HepG2 (cell line): ENCODE results near the gene PC. TPM values are rescaled to one million over a fixed set of nuclear protein-coding genes. Genes with fewer than 3 reads are reported as not detected.

Experiments
- ATAC-seq: fragments of 200-7000 bp; cut with Tn5 transposase; 3 replicates; pipeline ENCODE4 v1.9.1; 2020; ENCODE audit warnings: mild to moderate bottlenecking, moderate library complexity
- BruUV-seq: library from RNA; stranded (reverse); fragments of 400-500 nt; replicated peaks from 2 replicates; lab custom pipeline; 2021; lab: Mats Ljungman, UMichigan
- CTCF ChIA-PET: fragments of 300-600 bp; formaldehyde crosslinking; extraction: SDS; loops from one replicate; lab custom pipeline; 2021; ENCODE audit warnings: low total read pairs, inconsistent platforms, low intra/inter-chr PET ratio; lab: Yijun Ruan, JAX
- POLR2A ChIA-PET: fragments of 350-600 bp; sonication (Branson Sonifier 250); formaldehyde crosslinking; loops from one replicate; lab custom pipeline; 2020; ENCODE audit warnings: antibody characterized with exemption, inconsistent platforms; lab: Yijun Ruan, JAX
- DNase-seq: peaks from one replicate; pipeline ENCODE4 v3.0.0-alpha.2; 2015; ENCODE audit warnings: low spot score
- FAIRE-seq: peaks from 3 replicates; lab custom pipeline; 2011; peaks lifted over from hg19 to GRCh38; lab: Jason Lieb, UNC
- H2AFZ ChIP-seq: one replicate; pipeline ENCODE4 v1.6.1; 2011; ENCODE audit warnings: low read length, inconsistent platforms
- H3K27ac ChIP-seq: fragments of 300-600 bp; 3 replicates; pipeline ENCODE4 v1.8.0; 2011; ENCODE audit warnings: mixed run types, mild to moderate bottlenecking, mixed read lengths, low read length, inconsistent platforms; ENCODE audit not compliant: insufficient read depth; ENCODE audit errors: extremely low read length
- H3K27me3 ChIP-seq, 2 experiments: fragments of 200-600 bp in 1 of 2; 2 replicates in 1 of 2; 3 replicates in 1 of 2; pipeline versions ENCODE4 v1.6.0 to v1.8.0; 2011; ENCODE audit warnings: low read length in 2 of 2, mild to moderate bottlenecking in 2 of 2, moderate library complexity in 2 of 2, inconsistent platforms in 1 of 2; ENCODE audit not compliant: insufficient read depth in 2 of 2, control insufficient read depth in 1 of 2
- H3K36me3 ChIP-seq, 2 experiments: fragments of 200-600 bp in 1 of 2; replicated peaks in 1 of 2; 2 replicates in 1 of 2; 3 replicates in 1 of 2; pipeline versions ENCODE4 v1.5.1 to v1.8.0; 2011; ENCODE audit warnings: low read length in 2 of 2, inconsistent platforms in 1 of 2; ENCODE audit not compliant: insufficient read depth in 2 of 2, control insufficient read depth in 1 of 2
- H3K4me1 ChIP-seq: 2 replicates; pipeline ENCODE4 v1.5.1; 2012; ENCODE audit warnings: low read length, inconsistent platforms; ENCODE audit not compliant: insufficient read depth
- H3K4me2 ChIP-seq: 2 replicates; pipeline ENCODE4 v1.6.0; 2011; ENCODE audit warnings: low read depth, low read length, inconsistent platforms
- H3K4me3 ChIP-seq, 3 experiments: fragments of 200-600 bp in 1 of 3; sonication (generic), shearing (Covaris generic) in 1 of 3; replicated peaks in 1 of 3; 2 replicates each; pipeline ENCODE4 v1.5.1; 2011 to 2016; ENCODE audit warnings: low read length in 3 of 3, inconsistent platforms in 2 of 3, low read depth in 2 of 3, mild to moderate bottlenecking in 2 of 3, control low read depth in 1 of 3, mixed read lengths in 1 of 3; ENCODE audit not compliant: insufficient read depth in 1 of 3
- H3K79me2 ChIP-seq: one replicate; pipeline ENCODE4 v1.6.1; 2011; ENCODE audit warnings: low read length, inconsistent platforms; ENCODE audit not compliant: insufficient read depth
- H3K9ac ChIP-seq: 2 replicates; pipeline ENCODE4 v1.6.0; 2011; ENCODE audit warnings: mild to moderate bottlenecking, low read depth, low read length, inconsistent platforms; ENCODE audit not compliant: insufficient read depth
- H3K9me3 ChIP-seq: 2 replicates; pipeline ENCODE4 v1.5.1; 2012; ENCODE audit warnings: mild to moderate bottlenecking, low read length
- H4K20me1 ChIP-seq: 2 replicates; pipeline ENCODE4 v1.6.0; 2011; ENCODE audit warnings: inconsistent platforms, mild to moderate bottlenecking, low read length, moderate library complexity; ENCODE audit not compliant: insufficient read depth
- FOXA1 ChIP-seq, 2 experiments: fragments of 450-650 bp in 1 of 2; sonication (generic) in 1 of 2; formaldehyde crosslinking in 1 of 2; IDR thresholded peaks; 2 replicates each; pipeline versions ENCODE4 v1.4.0 to v1.6.1; 2016 to 2020; ENCODE audit warnings: missing genetic modification reagents in 1 of 2
- HDAC2 ChIP-seq: sonication (generic); formaldehyde crosslinking; IDR thresholded peaks from 2 replicates; pipeline ENCODE4 v1.4.0; 2020; ENCODE audit warnings: missing genetic modification reagents
- SRSF4 ChIP-seq: fragments of 200-400 bp; formaldehyde crosslinking; IDR thresholded peaks from one replicate; pipeline ENCODE4 v1.6.1; 2018; ENCODE audit warnings: mild to moderate bottlenecking, low read depth, low read length, moderate library complexity; ENCODE audit not compliant: poor library complexity, severe bottlenecking
- ZMAT3 ChIP-seq: sonication (generic); formaldehyde crosslinking; conservative IDR thresholded peaks from 2 replicates; pipeline ENCODE4 v1.7.0; 2021; ENCODE audit warnings: missing genetic modification reagents
- ZMYM4 ChIP-seq: sonication (generic); formaldehyde crosslinking; IDR thresholded peaks from 2 replicates; pipeline ENCODE4 v1.8.1; 2023; ENCODE audit warnings: mild to moderate bottlenecking, missing genetic modification reagents
- ZNF629 ChIP-seq: sonication (generic); formaldehyde crosslinking; conservative IDR thresholded peaks from 2 replicates; pipeline ENCODE4 v1.5.0; 2020; ENCODE audit warnings: missing genetic modification reagents
- ZNF768 ChIP-seq: sonication (generic); formaldehyde crosslinking; IDR thresholded peaks from 2 replicates; pipeline ENCODE4 v1.4.0; 2020; ENCODE audit warnings: missing genetic modification reagents
- WGBS: methylation state at CpG from one replicate; pipeline ENCODE4 v1.1.6; 2017; ENCODE audit warnings: low lambda C conversion rate; 5-methylcytosine and 5-hydroxymethylcytosine counted together
- in situ Hi-C: cut with HindIII; loops from 2 replicates; pipeline ENCODE4 v1.10.0; 2017; ENCODE audit warnings: low pct_unique_long_range_greater_than_20kb; ENCODE audit not compliant: extremely low pct_ligation_motif_present
- intact Hi-C: fragments of 100-400 bp; cut with micrococcal nuclease; formaldehyde crosslinking; loops from one replicate; pipeline ENCODE4 v1.10.0; 2022; ENCODE audit not compliant: unreplicated experiment
- polyA plus RNA-seq, 8 experiments: library from polyadenylated mRNA; depleted of rRNA in 3 of 8; stranded (reverse) in 7 of 8; unstranded in 1 of 8; fragments of >200 nt; fragmentation: Illumina TruSeq in 4 of 8; extraction: Trizol in 4 of 8; gene quantifications; 2 replicates each; pipeline versions ENCODE4 v1.2.1 to v1.2.3, GENCODE V29; 2011 to 2016; ENCODE audit warnings: low read depth in 4 of 8, missing spikeins in 1 of 8, mixed read lengths in 1 of 8; ENCODE audit not compliant: insufficient read depth in 1 of 8
- total RNA-seq, 5 experiments: library from RNA; depleted of rRNA; stranded (reverse); fragments of >200 nt; fragmentation: Illumina TruSeq; extraction: Trizol; gene quantifications; 2 replicates each; pipeline ENCODE4 v1.2.3, GENCODE V29; 2016; ENCODE audit warnings: low read depth in 1 of 5

PC gene
- total and polyA plus RNA-seq, 2 of the 13 experiments (the other 11 are each of a cell fraction or from before 2014, with no cell fraction given): 29.0 to 39.0 TPM

DNA sequence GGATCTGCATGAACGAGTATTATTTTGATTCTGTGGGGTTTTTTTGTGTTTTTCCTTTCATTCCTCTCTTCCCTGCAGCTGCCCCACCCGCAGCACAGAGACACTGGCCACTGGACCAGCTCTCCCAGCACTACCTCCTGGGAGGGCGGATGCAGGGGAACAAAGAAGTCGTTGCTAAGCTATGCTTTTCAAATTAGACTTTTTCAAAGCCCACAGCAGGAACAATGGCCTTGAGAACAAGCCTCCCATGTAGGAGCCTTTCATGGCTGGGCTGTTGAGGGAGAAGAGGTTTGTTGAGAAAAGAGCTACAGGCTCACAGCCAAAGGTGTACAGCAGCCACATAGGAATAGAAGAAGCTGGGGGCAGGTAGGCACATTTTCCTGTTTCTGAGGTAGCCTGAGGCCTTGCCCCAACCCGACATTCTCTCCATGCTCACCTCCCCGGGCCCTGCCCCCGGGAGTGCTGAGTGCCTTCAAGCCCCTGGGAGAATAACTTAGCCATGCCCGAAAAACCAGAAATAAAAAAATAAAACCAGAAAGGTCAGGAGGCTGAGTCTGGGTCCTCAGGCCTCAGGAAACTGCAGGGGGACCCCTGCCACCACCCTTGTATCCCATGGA lies 44.2 kb upstream of the PC start:
- TF ChIP-seq ZMYM4 (CRISPR knock-in tag) (0 out of 2 replicates have a peak, but pooled peaks have one; percentile 16), ZNF768 (peak; percentile 67; the same call in 1 of the 2 replicates), ZMAT3 (CRISPR knock-in tag) (no peak)
- CTCF ChIA-PET: no interaction called here
- ATAC-seq: peak; percentile 50
- Histone ChIP-seq H3K27ac (no peak overlapping the region), H3K79me2 (no peaks in the 10 kb centered on the region), H4K20me1 (no peaks in the 10 kb centered on the region), H3K9ac (no peak overlapping the region), H3K4me2 (peak overlapping the region; percentile 67), H3K4me3 (peak overlapping the region in 1 of 3 experiments; percentile 36; a peak in 1 of 6 replicates), H3K9me3 (no peaks in the 10 kb centered on the region), H2AFZ (no peak overlapping the region), H3K4me1 (peaks cover 46% of the 10 kb centered on the region), H3K27me3 (no peaks in the 10 kb centered on the region), H3K36me3 (no peaks in the 10 kb centered on the region)
- no peak for DNase-seq
- WGBS: 22% methylated on average over 8 of the region's 8 CpGs
- intact Hi-C loops: no loop called here
- no peak for FAIRE-seq
- in situ Hi-C loops: no loop called here
- POLR2A ChIA-PET: interaction anchor here (1.0 kb wide), 1 partner anchor 11 kb away, joined by 3 read pairs; no protein-coding TSS in a partner anchor
- no TSS peak for BruUV-seq

DNA sequence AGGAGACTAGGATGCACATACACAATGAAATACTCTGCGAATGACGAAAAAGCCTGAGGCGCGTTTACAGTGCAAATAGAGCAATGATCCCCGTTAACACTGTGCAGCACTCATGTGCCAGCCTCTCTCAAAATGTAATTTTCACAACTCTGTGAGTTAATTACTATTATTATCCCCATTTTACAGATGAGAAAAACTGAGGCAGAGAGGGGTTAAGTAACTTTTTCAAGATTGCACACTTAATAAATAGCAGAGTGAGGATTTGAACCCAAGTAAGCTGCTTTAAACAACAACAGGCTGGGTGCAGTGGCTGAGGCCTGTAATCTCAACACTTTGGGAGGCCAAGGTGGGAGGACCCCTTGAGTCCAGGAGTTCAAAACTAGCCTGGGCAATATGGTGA lies 43.1 kb upstream of the PC start:
- FAIRE-seq: no peak
- H3K4me1 ChIP-seq: peaks cover 52% of the 10 kb centered on the region
- in situ Hi-C loops: no loop called here
- H3K4me3 ChIP-seq: no peak overlapping the region
- ChIA-PET POLR2A (no interaction called here), CTCF (no interaction called here)
- TF ChIP-seq FOXA1 (IDR thresholded peaks at IDR 0.05): no peak
- TF ChIP-seq FOXA1 (CRISPR knock-in tag; IDR thresholded peaks at IDR 0.05): no peak
- no peak for TF ChIP-seq HDAC2 (CRISPR knock-in tag)
- TF ChIP-seq ZNF629: peak; percentile 76
- no peak for TF ChIP-seq SRSF4
- no TSS peak for BruUV-seq
- H3K4me2 ChIP-seq: no peak overlapping the region
- ATAC-seq: no peak
- no peak overlapping the region for H2AFZ ChIP-seq
- no peaks in the 10 kb centered on the region for H3K27me3 ChIP-seq
- H4K20me1 ChIP-seq: no peaks in the 10 kb centered on the region
- no peak overlapping the region for H3K9ac ChIP-seq
- DNase-seq: no peak
- H3K27ac ChIP-seq: no peak overlapping the region
- H3K36me3 ChIP-seq: no peaks in the 10 kb centered on the region
- no peaks in the 10 kb centered on the region for H3K9me3 ChIP-seq
- 21% methylated on average over 5 of the region's 5 CpGs for WGBS
- intact Hi-C loops: no loop called here
- H3K79me2 ChIP-seq: no peaks in the 10 kb centered on the region
